ENCODE results near the gene GPR160. TPM values are rescaled to one million over a fixed set of nuclear protein-coding genes. Genes with fewer than 3 reads are reported as not detected.

GPR160 gene
- total and polyA plus RNA-seq, 10 donors, result 17.1 to 52.2 (median 25.2) TPM

- H3K4me1 ChIP-seq, result no peaks in the 10 kb centered on the region
- no peak overlapping the region for H3K4me3 ChIP-seq
- WGBS, 5 donors, result 91 to 98% (median 97%) methylated on average over 1 of the region's 1 CpG
- H3K9me3 ChIP-seq, result no peaks in the 10 kb centered on the region
- no peak overlapping the region for H3K27ac ChIP-seq
- intact Hi-C loops (cut with DNase I; ENCODE audit: low total_unique reads), result no loop called here
- no peaks in the 10 kb centered on the region for H3K27me3 ChIP-seq (replicated peaks in 1 of 7)
- peaks cover 0 to 100% (median 63%) of the 10 kb centered on the region in 6 donors for H3K36me3 ChIP-seq
- TF ChIP-seq POLR2A (IDR thresholded peaks at IDR 0.05) (no peak), CTCF (IDR thresholded peaks at IDR 0.05 in 8 of 11, conservative IDR thresholded peaks at IDR 0.05 in 3 of 11) (no peak), POLR2AphosphoS5 (IDR thresholded peaks at IDR 0.05) (no peak)
- no peak for DNase-seq
Observed at GRCh38 chr3:170100944-170101343, 63.1 kb downstream of the GPR160 start.

- 97 to 99% (median 97%) methylated on average over 8 of the region's 8 CpGs for WGBS, 5 donors
- peaks cover 0 to 100% (median 53%) of the 10 kb centered on the region in 6 donors for H3K36me3 ChIP-seq
Observed at GRCh38 chr3:170102431-170102830, 64.6 kb downstream of the GPR160 start.

GRCh38 chr3:170107941-170108340, 70.1 kb downstream of the GPR160 start:
- Histone ChIP-seq H3K9me3 (no peaks in the 10 kb centered on the region), H3K4me3 (no peak overlapping the region), H3K36me3 (peaks cover 0 to 99% (median 42%) of the 10 kb centered on the region in 6 donors), H3K27me3 (replicated peaks in 1 of 7) (no peaks in the 10 kb centered on the region), H3K4me1 (peaks cover 0 to 15% (median 5%) of the 10 kb centered on the region in 6 donors), H3K27ac (peak overlapping the region in 1 of 8 donors; percentile 23)
- DNase-seq, result no peak
- intact Hi-C loops (cut with DNase I; ENCODE audit: low total_unique reads), result no loop called here
- TF ChIP-seq POLR2A (IDR thresholded peaks at IDR 0.05) (no peak), CTCF (IDR thresholded peaks at IDR 0.05 in 8 of 11, conservative IDR thresholded peaks at IDR 0.05 in 3 of 11) (no peak), POLR2AphosphoS5 (IDR thresholded peaks at IDR 0.05) (no peak)
- 95 to 100% (median 96%) methylated on average over 1 of the region's 1 CpG for WGBS, 5 donors

More at GRCh38 chr3:170102431-170102830, 64.6 kb downstream of the GPR160 start:
- H3K4me1 ChIP-seq, result no peaks in the 10 kb centered on the region
- no peak for TF ChIP-seq POLR2A (IDR thresholded peaks at IDR 0.05)
- no peak for TF ChIP-seq POLR2AphosphoS5 (IDR thresholded peaks at IDR 0.05)
- TF ChIP-seq CTCF (IDR thresholded peaks at IDR 0.05 in 8 of 11, conservative IDR thresholded peaks at IDR 0.05 in 3 of 11), result no peak
- no peak for DNase-seq
- no peak overlapping the region for H3K27ac ChIP-seq
- no peak overlapping the region for H3K4me3 ChIP-seq
- no peaks in the 10 kb centered on the region for H3K9me3 ChIP-seq
- no peaks in the 10 kb centered on the region for H3K27me3 ChIP-seq (replicated peaks in 1 of 7)
- intact Hi-C loops (cut with DNase I; ENCODE audit: low total_unique reads), result no loop called here

GRCh38 chr3:170108955-170109354, 71.2 kb downstream of the GPR160 start:
- H3K27ac ChIP-seq, result peak overlapping the region in 1 of 8 donors; percentile 23
- TF ChIP-seq POLR2A (IDR thresholded peaks at IDR 0.05) (no peak), POLR2AphosphoS5 (IDR thresholded peaks at IDR 0.05) (no peak), CTCF (IDR thresholded peaks at IDR 0.05 in 8 of 11, conservative IDR thresholded peaks at IDR 0.05 in 3 of 11) (no peak)
- H3K27me3 ChIP-seq (replicated peaks in 1 of 7), result no peaks in the 10 kb centered on the region
- WGBS, 5 donors, result 90 to 95% (median 94%) methylated on average over 3 of the region's 3 CpGs
- H3K36me3 ChIP-seq, result peaks cover 0 to 99% (median 43%) of the 10 kb centered on the region in 6 donors
- H3K9me3 ChIP-seq, result no peaks in the 10 kb centered on the region
- intact Hi-C loops (cut with DNase I; ENCODE audit: low total_unique reads), result no loop called here
- no peak for DNase-seq
- H3K4me1 ChIP-seq, result peaks cover 0 to 15% (median 5%) of the 10 kb centered on the region in 6 donors
- no peak overlapping the region for H3K4me3 ChIP-seq

Data from spleen (tissue), 11 donors.